SW 1271 (cell line): ENCODE results near the gene ZNF146.
"Not testable (repeated sequence)": the region's sequence is repeated elsewhere in the genome, so short reads cannot be mapped to it uniquely, and the experiment has no call there.

Experiments
- DNase-seq, 2 experiments: peaks; one replicate each; lab custom pipeline; 2025; lab: John Stamatoyannopoulos, UW

ZNF146 gene

GRCh38 chr19:36214386-36215275 is at the start of gene ZNF146, which contains the start of gene ZNF565:
TSS of gene ZNF146 (plus strand) at chr19:36215106. CDS start at chr19:36236441, 21,335 bp downstream.
TSS of gene ZNF565 (minus strand) at chr19:36214665. CDS start at chr19:36201985, 12,680 bp downstream.
- DNase-seq: peak; percentile 93 to 97

DNA sequence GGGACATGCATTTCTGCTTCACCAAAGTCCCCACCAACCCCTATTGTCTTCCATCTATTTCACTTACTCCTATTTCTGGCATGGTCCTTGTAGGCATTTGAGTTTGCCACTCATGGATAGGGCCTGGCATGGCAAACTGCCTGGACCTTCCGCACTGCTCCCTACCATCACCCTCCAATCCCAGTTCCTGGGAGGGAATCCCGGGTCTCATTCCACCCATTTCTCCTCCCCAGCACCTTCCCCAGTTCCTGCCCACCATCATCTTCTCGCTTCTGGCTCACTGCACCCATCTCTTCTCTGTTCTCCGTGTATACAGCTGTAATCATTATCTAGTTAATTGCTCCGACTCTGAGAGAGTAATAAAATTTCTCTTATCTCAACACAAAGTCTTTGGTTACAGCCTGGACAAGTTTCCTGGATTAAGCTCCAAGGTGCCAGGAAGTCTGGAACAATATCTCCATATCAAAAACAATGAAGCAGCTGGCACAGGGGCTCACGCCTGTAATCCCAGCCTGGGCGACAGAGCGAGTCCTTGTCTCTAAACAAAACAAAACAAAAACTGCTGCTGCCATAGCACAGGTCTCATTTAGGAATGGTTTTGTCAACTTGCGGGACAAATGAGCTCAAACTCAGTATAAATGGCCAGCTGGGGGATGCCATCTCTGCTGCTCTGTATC is 45.7 kb upstream of the ZNF146 start:
- DNase-seq: no peak

GRCh38 chr19:36172852-36173251 is 42.1 kb upstream of the ZNF146 start:
- DNase-seq: no peak

GRCh38 chr19:36173846-36174245 is 41.1 kb upstream of the ZNF146 start:
- not testable (repeated sequence) for DNase-seq

- DNase-seq: not testable (repeated sequence)
Observed at GRCh38 chr19:36179077-36179476, 35.8 kb upstream of the ZNF146 start.

GRCh38 chr19:36182612-36183244 is 32.2 kb upstream of the ZNF146 start:
- no peak for DNase-seq

DNA sequence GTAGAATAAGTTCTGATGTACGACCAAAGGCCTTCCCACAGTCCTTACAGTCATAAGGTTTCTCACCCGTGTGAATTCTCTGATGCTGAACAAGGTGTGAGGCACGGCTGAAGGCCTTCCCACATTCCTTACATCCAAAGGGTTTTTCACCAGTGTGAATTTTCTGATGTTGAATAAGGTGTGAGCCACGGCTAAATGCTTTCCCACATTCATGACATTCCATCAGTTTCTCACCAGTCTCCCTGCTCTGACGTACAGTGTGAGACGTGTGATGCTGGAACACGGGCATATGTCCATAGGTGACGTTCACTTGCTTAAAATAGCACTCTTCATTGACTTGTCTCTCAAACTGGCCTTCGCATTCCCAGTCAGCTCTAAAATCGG is 31.7 kb upstream of the ZNF146 start:
- DNase-seq: no peak

DNA sequence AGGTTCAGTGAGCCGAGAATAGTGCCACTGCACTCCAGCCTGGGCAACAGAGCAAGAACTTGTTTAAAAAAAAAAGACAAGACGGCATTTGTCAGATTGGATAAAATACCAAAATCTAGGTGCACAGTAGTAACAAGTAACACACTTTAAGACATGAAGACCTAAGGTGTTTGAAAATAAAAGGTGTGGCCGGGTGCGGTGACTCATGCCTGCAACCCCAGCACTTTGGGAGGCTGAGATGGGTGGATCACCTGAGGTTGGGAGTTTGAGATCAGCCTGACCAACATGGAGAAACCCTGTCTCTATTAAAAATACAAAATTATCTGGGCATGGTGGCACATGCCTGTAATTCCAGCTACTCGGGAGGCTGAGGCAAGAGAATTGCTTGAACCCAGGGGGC is 28.2 kb upstream of the ZNF146 start:
- not testable (repeated sequence) for DNase-seq

GRCh38 chr19:36196249-36196648 is 18.7 kb upstream of the ZNF146 start:
- no peak for DNase-seq

- DNase-seq: no peak
Observed at GRCh38 chr19:36198119-36198518, 16.8 kb upstream of the ZNF146 start.

- no peak for DNase-seq
Observed at GRCh38 chr19:36201684-36202083, 13.2 kb upstream of the ZNF146 start.

- DNase-seq: no peak
Observed at GRCh38 chr19:36203293-36203692, 11.6 kb upstream of the ZNF146 start.

GRCh38 chr19:36207605-36208252 is 7.2 kb upstream of the ZNF146 start:
- DNase-seq: no peak

- DNase-seq: no peak
Observed at GRCh38 chr19:36209372-36209771, 5.5 kb upstream of the ZNF146 start.

DNA sequence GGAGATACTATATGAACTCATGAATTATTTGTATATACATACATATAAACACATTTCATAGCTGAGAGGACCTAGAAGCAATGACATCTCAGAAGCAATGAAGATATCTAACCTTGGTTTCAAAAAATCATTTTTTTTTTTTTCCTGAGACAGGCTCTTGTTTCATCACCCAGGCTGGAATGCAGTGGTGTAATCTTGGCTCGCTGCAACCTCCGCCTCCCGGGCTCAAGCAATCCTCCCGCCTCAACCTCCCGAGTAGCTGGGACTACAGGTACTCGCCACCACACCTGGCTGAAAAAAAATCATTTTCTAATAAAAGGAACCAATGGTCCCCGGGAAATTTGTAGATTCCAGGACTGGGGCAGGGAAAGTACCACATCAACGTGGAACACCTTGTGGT is 4.4 kb upstream of the ZNF146 start:
- no peak for DNase-seq

GRCh38 chr19:36212895-36213294 is 2.0 kb upstream of the ZNF146 start:
- DNase-seq: no peak

DNA sequence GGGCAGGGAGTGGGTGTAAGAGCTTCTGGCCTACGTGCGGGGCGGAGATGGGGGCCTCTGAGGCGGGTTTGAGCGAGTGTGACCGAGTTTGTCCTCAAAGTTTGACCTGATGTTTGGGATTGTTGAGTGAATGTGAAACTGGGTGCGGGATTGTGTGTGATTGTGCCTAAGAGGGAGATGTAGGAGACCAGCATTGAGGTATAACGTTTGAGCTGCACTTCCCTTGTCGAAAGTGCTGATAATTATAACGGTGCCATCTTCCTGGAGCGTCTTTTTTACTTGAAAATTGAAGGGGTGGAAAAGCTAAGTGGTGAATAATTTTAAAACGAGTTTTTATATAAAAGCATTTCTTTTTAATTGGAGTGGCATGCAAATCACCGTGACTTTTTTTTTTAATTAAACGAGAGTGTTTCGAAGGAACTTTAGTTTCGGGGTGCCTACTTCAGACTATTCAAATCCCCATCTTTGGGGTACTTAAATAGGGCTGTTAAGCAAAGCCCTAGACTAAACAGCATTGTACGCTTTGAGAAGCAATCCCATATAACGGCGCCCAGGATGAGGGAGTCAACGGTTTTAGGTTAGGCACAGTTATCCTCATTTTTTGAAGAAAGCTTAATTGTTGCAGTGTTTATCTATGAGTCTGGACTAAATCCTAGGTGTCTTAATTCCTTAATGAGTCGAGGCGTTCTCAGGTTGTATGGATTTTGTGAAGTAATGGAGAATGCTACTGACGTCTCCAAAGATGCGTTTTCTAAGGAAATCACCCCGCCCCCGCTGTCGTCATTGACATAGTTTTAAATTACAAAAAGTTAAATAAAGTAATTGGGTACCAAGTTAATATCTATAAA is 594 bp downstream of the ZNF146 start:
- no peak for DNase-seq

- no peak for DNase-seq
Observed at GRCh38 chr19:36221474-36221873, 6.6 kb downstream of the ZNF146 start.

DNA sequence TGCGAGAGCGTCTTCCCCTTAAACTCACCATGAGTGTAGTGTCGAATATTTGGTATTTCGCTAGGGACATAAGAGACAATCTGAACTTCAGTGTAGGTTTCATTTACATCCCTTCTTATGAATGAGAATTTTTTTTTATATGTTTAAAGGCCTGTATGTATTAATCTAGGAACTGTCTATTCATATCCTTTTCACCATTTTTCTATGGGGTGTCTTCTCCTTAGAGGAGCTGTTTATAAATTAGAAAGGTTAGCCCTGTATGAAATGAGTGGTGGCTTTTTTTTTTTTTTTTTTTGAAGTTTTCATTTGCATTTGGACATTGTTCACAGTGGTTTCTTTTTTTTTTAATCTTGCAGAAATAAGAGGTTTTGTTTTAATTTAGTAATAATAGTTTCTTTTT is 7.6 kb downstream of the ZNF146 start:
- DNase-seq: no peak

DNA sequence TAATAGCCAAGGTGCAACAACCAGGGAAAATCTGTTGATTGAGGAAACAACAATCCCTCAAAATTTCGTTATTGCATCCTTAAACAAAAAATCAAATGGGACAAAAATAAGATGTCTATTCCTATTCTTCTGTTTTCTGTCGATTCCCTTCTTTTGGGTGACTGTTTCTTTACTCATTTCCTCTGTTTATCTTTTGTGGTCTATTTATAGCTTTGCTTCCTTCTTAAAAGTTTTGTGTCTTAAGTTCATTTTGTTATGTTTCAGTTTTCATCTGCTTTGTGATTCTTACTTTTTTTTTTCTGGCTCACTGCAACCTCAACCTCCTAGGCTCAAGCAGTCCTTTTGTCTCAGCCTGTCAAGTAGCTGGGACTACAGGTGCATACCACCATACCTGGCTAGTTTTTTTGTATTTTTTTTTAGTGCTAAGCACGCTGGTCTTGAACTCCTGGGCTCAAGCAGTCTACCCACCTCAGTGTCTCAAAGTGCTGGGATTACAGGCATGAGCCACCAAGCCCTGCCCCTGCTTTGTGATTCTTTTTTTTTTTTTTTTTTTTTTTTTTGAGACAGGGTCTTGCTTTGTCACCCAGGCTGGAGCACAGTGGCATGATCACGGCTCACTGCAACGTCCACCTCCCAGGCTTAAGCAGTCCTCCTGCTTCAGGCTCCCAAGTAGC is 10.4 kb downstream of the ZNF146 start:
- DNase-seq: peak in 1 of 2 experiments; percentile 18

DNA sequence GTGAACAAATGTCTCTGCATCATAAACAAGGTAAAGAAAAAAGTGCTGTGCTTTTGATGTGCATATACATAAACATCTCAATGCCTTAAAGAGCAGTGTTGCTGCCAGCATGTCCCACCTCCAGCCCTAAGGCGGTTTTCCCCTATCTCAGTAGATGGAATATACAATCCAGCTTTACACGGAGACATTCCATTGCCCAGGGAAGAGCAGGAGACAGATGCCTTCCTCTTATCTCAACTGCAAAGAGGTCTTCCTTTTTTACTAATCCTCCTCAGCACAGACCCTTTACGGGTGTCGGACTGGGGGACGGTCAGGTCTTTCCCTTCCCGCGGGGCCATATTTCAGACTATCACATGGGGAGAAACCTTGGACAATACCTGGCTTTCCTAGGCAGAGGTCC is 18.7 kb downstream of the ZNF146 start:
- not testable (repeated sequence) for DNase-seq
